ENCODE results near the gene ADK.
A peak's percentile ranks its signal among the peaks of the same experiment; 100 is the strongest.
"Not testable (repeated sequence)": the region's sequence is repeated elsewhere in the genome, so short reads cannot be mapped to it uniquely, and the experiment has no call there.

ADK gene

GRCh38 chr10:74187237-74187636 lies 36.2 kb downstream of the ADK start:
- DNase-seq: no peak

GRCh38 chr10:74188617-74189016 lies 37.6 kb downstream of the ADK start:
- DNase-seq: not testable (repeated sequence)

- peak; percentile 66 for DNase-seq
Measured at GRCh38 chr10:74189999-74190421, 39.0 kb downstream of the ADK start.

- DNase-seq: no peak
Measured at GRCh38 chr10:74190494-74190893, 39.5 kb downstream of the ADK start.

GRCh38 chr10:74194545-74194944 lies 43.5 kb downstream of the ADK start:
- no peak for DNase-seq

GRCh38 chr10:74194999-74195398 lies 44.0 kb downstream of the ADK start:
- no peak for DNase-seq

GRCh38 chr10:74199315-74199714 lies 48.3 kb downstream of the ADK start:
- no peak for DNase-seq

GRCh38 chr10:74202356-74202755 lies 51.3 kb downstream of the ADK start:
- DNase-seq: peak; percentile 31

GRCh38 chr10:74206746-74207145 lies 55.7 kb downstream of the ADK start:
- no peak for DNase-seq

- DNase-seq: peak; percentile 51
Measured at GRCh38 chr10:74207691-74208480, 56.9 kb downstream of the ADK start.

GRCh38 chr10:74208997-74209396 lies 58.0 kb downstream of the ADK start:
- DNase-seq: no peak

- DNase-seq: no peak
Measured at GRCh38 chr10:74213019-74213418, 62.0 kb downstream of the ADK start.

GRCh38 chr10:74213571-74214162 lies 62.6 kb downstream of the ADK start:
- peak; percentile 31 for DNase-seq

- not testable (repeated sequence) for DNase-seq
Measured at GRCh38 chr10:74217110-74217509, 66.1 kb downstream of the ADK start.

- DNase-seq: not testable (repeated sequence)
Measured at GRCh38 chr10:74222467-74222866, 71.4 kb downstream of the ADK start.

GRCh38 chr10:74223755-74224529 lies 72.9 kb downstream of the ADK start:
- DNase-seq: no peak

- no peak for DNase-seq
Measured at GRCh38 chr10:74227697-74228424, 76.8 kb downstream of the ADK start.

- no peak for DNase-seq
Measured at GRCh38 chr10:74231375-74231774, 80.4 kb downstream of the ADK start.

- DNase-seq: no peak
Measured at GRCh38 chr10:74233281-74233680, 82.3 kb downstream of the ADK start.

GRCh38 chr10:74234569-74234968 lies 83.5 kb downstream of the ADK start:
- no peak for DNase-seq

GRCh38 chr10:74238031-74238431 lies 87.0 kb downstream of the ADK start:
- no peak for DNase-seq

GRCh38 chr10:74238516-74238915 lies 87.5 kb downstream of the ADK start:
- no peak for DNase-seq

- no peak for DNase-seq
Measured at GRCh38 chr10:74243067-74243466, 92.0 kb downstream of the ADK start.

Measured in eye (tissue), 1 donor.